ENCODE results near the gene C10orf90.

C10orf90 gene

GRCh38 chr10:126523071-126523470, 147.4 kb downstream of the C10orf90 start:
- Histone ChIP-seq H3K4me3 (no peak overlapping the region), H3K4me2 (no peak overlapping the region), H3K27me3 (no peaks in the 10 kb centered on the region), H3K27ac (no peak overlapping the region), H3K4me1 (peaks cover 0 to 5% (median 0%) of the 10 kb centered on the region in 10 experiments; a peak in 1 of 20 replicates), H3K9ac (no peak overlapping the region), H3K9me3 (replicated peaks in 1 of 11) (no peaks in the 10 kb centered on the region), H3K36me3 (no peaks in the 10 kb centered on the region), H4K20me1 (no peaks in the 10 kb centered on the region)
- TF ChIP-seq Cebpa-rat (IDR thresholded peaks at IDR 0.05), result no peak

- H4K20me1 ChIP-seq, result no peaks in the 10 kb centered on the region
- no peak overlapping the region for H3K9ac ChIP-seq
- TF ChIP-seq Cebpa-rat (IDR thresholded peaks at IDR 0.05), result no peak
- H3K36me3 ChIP-seq, result no peaks in the 10 kb centered on the region
- H3K27me3 ChIP-seq, result no peaks in the 10 kb centered on the region
- H3K4me1 ChIP-seq, result no peaks in the 10 kb centered on the region
- H3K27ac ChIP-seq, result no peak overlapping the region
- no peak overlapping the region for H3K4me3 ChIP-seq
- H3K4me2 ChIP-seq, result no peak overlapping the region
- H3K9me3 ChIP-seq (replicated peaks in 1 of 11), result 0 out of 22 replicates have a peak, but pooled peaks cover 0 to 2% (median 0%) of the 10 kb centered on the region in 11 experiments
These were observed 149.1 kb downstream of the C10orf90 start for GRCh38 chr10:126521399-126521798.

GRCh38 chr10:126520751-126521317, 149.7 kb downstream of the C10orf90 start:
- TF ChIP-seq Cebpa-rat (IDR thresholded peaks at IDR 0.05), result no peak
- Histone ChIP-seq H3K36me3 (no peaks in the 10 kb centered on the region), H3K9me3 (replicated peaks in 1 of 11) (0 out of 22 replicates have a peak, but pooled peaks cover 0 to 5% (median 0%) of the 10 kb centered on the region in 11 experiments), H3K27me3 (no peaks in the 10 kb centered on the region), H4K20me1 (no peaks in the 10 kb centered on the region), H3K4me1 (no peaks in the 10 kb centered on the region), H3K27ac (no peak overlapping the region), H3K4me3 (no peak overlapping the region), H3K4me2 (no peak overlapping the region), H3K9ac (no peak overlapping the region)

GRCh38 chr10:126519992-126520391, 150.5 kb downstream of the C10orf90 start:
- no peaks in the 10 kb centered on the region for H3K36me3 ChIP-seq
- H3K9me3 ChIP-seq (replicated peaks in 1 of 11), result 0 out of 22 replicates have a peak, but pooled peaks cover 0 to 5% (median 0%) of the 10 kb centered on the region in 11 experiments
- H3K4me3 ChIP-seq, result no peak overlapping the region
- H3K4me1 ChIP-seq, result no peaks in the 10 kb centered on the region
- no peak overlapping the region for H3K9ac ChIP-seq
- no peak for TF ChIP-seq Cebpa-rat (IDR thresholded peaks at IDR 0.05)
- no peak overlapping the region for H3K4me2 ChIP-seq
- H3K27me3 ChIP-seq, result no peaks in the 10 kb centered on the region
- no peaks in the 10 kb centered on the region for H4K20me1 ChIP-seq
- H3K27ac ChIP-seq, result no peak overlapping the region

GRCh38 chr10:126519185-126519584, 151.3 kb downstream of the C10orf90 start:
- no peak for TF ChIP-seq Cebpa-rat (IDR thresholded peaks at IDR 0.05)
- Histone ChIP-seq H3K9ac (no peak overlapping the region), H3K4me2 (no peak overlapping the region), H3K27me3 (no peaks in the 10 kb centered on the region), H3K4me1 (no peaks in the 10 kb centered on the region), H3K9me3 (replicated peaks in 1 of 11) (0 out of 22 replicates have a peak, but pooled peaks cover 0 to 5% (median 0%) of the 10 kb centered on the region in 11 experiments), H3K36me3 (no peaks in the 10 kb centered on the region), H3K27ac (no peak overlapping the region), H4K20me1 (no peaks in the 10 kb centered on the region), H3K4me3 (no peak overlapping the region)

GRCh38 chr10:126518218-126519080, 152.0 kb downstream of the C10orf90 start:
- no peaks in the 10 kb centered on the region for H3K36me3 ChIP-seq
- TF ChIP-seq Cebpa-rat (IDR thresholded peaks at IDR 0.05), result no peak
- H3K27ac ChIP-seq, result no peak overlapping the region
- H3K27me3 ChIP-seq, result no peaks in the 10 kb centered on the region
- H3K4me1 ChIP-seq, result no peaks in the 10 kb centered on the region
- H4K20me1 ChIP-seq, result no peaks in the 10 kb centered on the region
- H3K4me2 ChIP-seq, result no peak overlapping the region
- H3K9ac ChIP-seq, result no peak overlapping the region
- 0 out of 22 replicates have a peak, but pooled peaks cover 0 to 5% (median 0%) of the 10 kb centered on the region in 11 experiments for H3K9me3 ChIP-seq (replicated peaks in 1 of 11)
- no peak overlapping the region for H3K4me3 ChIP-seq

- 0 out of 22 replicates have a peak, but pooled peaks cover 0 to 5% (median 0%) of the 10 kb centered on the region in 11 experiments for H3K9me3 ChIP-seq (replicated peaks in 1 of 11)
- H3K9ac ChIP-seq, result no peak overlapping the region
- H3K4me2 ChIP-seq, result no peak overlapping the region
- no peaks in the 10 kb centered on the region for H3K27me3 ChIP-seq
- H3K27ac ChIP-seq, result no peak overlapping the region
- no peak overlapping the region for H3K4me3 ChIP-seq
- H4K20me1 ChIP-seq, result no peaks in the 10 kb centered on the region
- no peaks in the 10 kb centered on the region for H3K4me1 ChIP-seq
- TF ChIP-seq Cebpa-rat (IDR thresholded peaks at IDR 0.05), result no peak
- no peaks in the 10 kb centered on the region for H3K36me3 ChIP-seq
These were observed 154.0 kb downstream of the C10orf90 start for GRCh38 chr10:126516515-126516914.

GRCh38 chr10:126511917-126512479, 158.5 kb downstream of the C10orf90 start:
- Histone ChIP-seq H4K20me1 (no peaks in the 10 kb centered on the region), H3K9ac (no peak overlapping the region), H3K4me3 (no peak overlapping the region), H3K4me1 (no peaks in the 10 kb centered on the region), H3K27ac (no peak overlapping the region), H3K4me2 (no peak overlapping the region), H3K36me3 (no peaks in the 10 kb centered on the region), H3K9me3 (replicated peaks in 1 of 11) (0 out of 22 replicates have a peak, but pooled peaks cover 0 to 5% (median 0%) of the 10 kb centered on the region in 11 experiments), H3K27me3 (no peaks in the 10 kb centered on the region)
- TF ChIP-seq Cebpa-rat (IDR thresholded peaks at IDR 0.05), result no peak

GRCh38 chr10:126509182-126509581, 161.3 kb downstream of the C10orf90 start:
- H3K4me1 ChIP-seq, result no peaks in the 10 kb centered on the region
- no peak overlapping the region for H3K27ac ChIP-seq
- TF ChIP-seq Cebpa-rat (IDR thresholded peaks at IDR 0.05), result no peak
- H3K4me2 ChIP-seq, result no peak overlapping the region
- no peaks in the 10 kb centered on the region for H3K9me3 ChIP-seq (replicated peaks in 1 of 11)
- H3K36me3 ChIP-seq, result no peaks in the 10 kb centered on the region
- H3K9ac ChIP-seq, result no peak overlapping the region
- H3K4me3 ChIP-seq, result no peak overlapping the region
- H4K20me1 ChIP-seq, result no peaks in the 10 kb centered on the region
- no peaks in the 10 kb centered on the region for H3K27me3 ChIP-seq
